A549 (cell line): Measurements from ENCODE around the gene PLXNB2. TPM values are rescaled to one million over a fixed set of nuclear protein-coding genes. Genes with fewer than 3 reads are reported as not detected.

Source experiments
- ATAC-seq, 2 experiments: fragments of 200-7000 bp in 1 of 2; fragments of >200 bp in 1 of 2; cut with Nextera tagmentation in 1 of 2; cut with Tn5 transposase in 1 of 2; 3 replicates each; pipeline versions ENCODE4 v1.8.0 to v1.9.1; 2018 to 2020; ENCODE audit warnings: mild to moderate bottlenecking in 1 of 2, moderate library complexity in 1 of 2
- CTCF ChIA-PET: fragments of 300-600 bp; sonication (Branson Sonifier 250); formaldehyde crosslinking; extraction: SDS; loops from one replicate; lab custom pipeline; 2021; ENCODE audit warnings: antibody characterized with exemption, inconsistent platforms; lab: Yijun Ruan, JAX
- POLR2A ChIA-PET: fragments of 350-600 bp; formaldehyde crosslinking; extraction: SDS; loops from one replicate; lab custom pipeline; 2021; ENCODE audit warnings: antibody characterized with exemption, inconsistent platforms; lab: Yijun Ruan, JAX
- DNase-seq, 2 experiments: peaks; one replicate each; pipeline versions ENCODE4 v3.0.0 to v3.0.0-alpha.2; 2011 to 2016; ENCODE audit warnings: low read depth in 1 of 2, low spot score in 1 of 2
- FAIRE-seq: peaks from 2 replicates; lab custom pipeline; 2011; peaks lifted over from hg19 to GRCh38; lab: Jason Lieb, UNC
- H3K27ac ChIP-seq, 2 experiments: fragments of >200 bp; sonication (Bioruptor Twin); formaldehyde crosslinking; 3 replicates each; pipeline ENCODE4 v1.5.1; 2016 to 2017
- H3K4me1 ChIP-seq: fragments of >200 bp; sonication (Bioruptor Twin); formaldehyde crosslinking; 3 replicates; pipeline ENCODE4 v1.6.1; 2016
- H3K4me2 ChIP-seq: fragments of >200 bp; sonication (Bioruptor Twin); formaldehyde crosslinking; 3 replicates; pipeline ENCODE4 v1.6.1; 2016
- H3K4me3 ChIP-seq: fragments of >200 bp; sonication (Bioruptor Twin); formaldehyde crosslinking; 3 replicates; pipeline ENCODE4 v1.5.1; 2016
- H3K9me3 ChIP-seq: fragments of >200 bp; sonication (Bioruptor Twin); formaldehyde crosslinking; 3 replicates; pipeline ENCODE4 v1.6.1; 2016
- CBX2 ChIP-seq: fragments of 200-600 bp; sonication (generic); IDR thresholded peaks from 2 replicates; pipeline ENCODE4 v1.6.1; 2016; ENCODE audit warnings: low read depth, mild to moderate bottlenecking, borderline replicate concordance
- CBX8 ChIP-seq: fragments of 200-600 bp; sonication (generic); IDR thresholded peaks from 2 replicates; pipeline ENCODE4 v1.6.1; 2016
- CEBPB ChIP-seq, 2 experiments: fragments of >200 bp in 1 of 2; sonication (Bioruptor Twin) in 1 of 2; formaldehyde crosslinking in 1 of 2; IDR thresholded peaks; 2 replicates each; pipeline ENCODE4 v1.6.1; 2012 to 2016
- CHD2 ChIP-seq: fragments of 150-350 bp; IDR thresholded peaks from 2 replicates; pipeline ENCODE4 v1.6.1; 2014; ENCODE audit warnings: low read length; ENCODE audit not compliant: partially characterized antibody
- CHD4 ChIP-seq: fragments of 200-600 bp; sonication (generic); IDR thresholded peaks from 2 replicates; pipeline ENCODE4 v1.6.1; 2016; ENCODE audit warnings: antibody characterized with exemption, mild to moderate bottlenecking, borderline replicate concordance
- EHF ChIP-seq: fragments of 250-450 bp; sonication (Bioruptor Pico); IDR thresholded peaks from 2 replicates; pipeline ENCODE4 v1.5.0; 2020; ENCODE audit warnings: mild to moderate bottlenecking
- EP300 ChIP-seq, 2 experiments: fragments of >200 bp; sonication (Bioruptor Twin); formaldehyde crosslinking; IDR thresholded peaks; 2 replicates in 1 of 2; 3 replicates in 1 of 2; pipeline ENCODE4 v1.6.1; 2016 to 2017
- ESRRA ChIP-seq: fragments of 150-350 bp; IDR thresholded peaks from 2 replicates; pipeline ENCODE4 v1.6.1; 2014; ENCODE audit warnings: mild to moderate bottlenecking, low read length, borderline replicate concordance
- FOSL2 ChIP-seq, 2 experiments: fragments of 450-650 bp in 1 of 2; fragments of >200 bp in 1 of 2; sonication (Bioruptor Twin) in 1 of 2; formaldehyde crosslinking; IDR thresholded peaks; 2 replicates each; pipeline versions ENCODE4 v1.5.0 to v1.6.1; 2016 to 2020; ENCODE audit warnings: mild to moderate bottlenecking in 1 of 2, moderate library complexity in 1 of 2
- GATA3 ChIP-seq: IDR thresholded peaks from 2 replicates; pipeline ENCODE4 v1.6.1; 2012; ENCODE audit warnings: borderline replicate concordance
- HOXA7 ChIP-seq: fragments of 250-450 bp; sonication (Bioruptor Pico); IDR thresholded peaks from 2 replicates; pipeline ENCODE4 v1.5.0; 2020; ENCODE audit warnings: mild to moderate bottlenecking, moderate library complexity
- HOXB13 ChIP-seq: fragments of 250-450 bp; sonication (Bioruptor Pico); IDR thresholded peaks from 2 replicates; pipeline ENCODE4 v1.5.0; 2020; ENCODE audit warnings: low read depth, mild to moderate bottlenecking, moderate library complexity
- HOXB5 ChIP-seq: fragments of 250-450 bp; sonication (Bioruptor Pico); IDR thresholded peaks from 2 replicates; pipeline ENCODE4 v1.5.0; 2020; ENCODE audit warnings: mild to moderate bottlenecking, moderate library complexity
- KDM5A ChIP-seq: fragments of 200-600 bp; sonication (generic); IDR thresholded peaks from 2 replicates; pipeline ENCODE4 v1.6.1; 2016; ENCODE audit warnings: antibody characterized with exemption, mild to moderate bottlenecking
- MAZ ChIP-seq: fragments of 150-350 bp; IDR thresholded peaks from 2 replicates; pipeline ENCODE4 v1.6.1; 2014; ENCODE audit warnings: antibody characterized with exemption, low read depth, low read length, borderline replicate concordance
- NR3C1 ChIP-seq: fragments of >200 bp; sonication (Bioruptor Twin); formaldehyde crosslinking; IDR thresholded peaks from 3 replicates; pipeline ENCODE4 v1.6.1; 2017
- RCOR1 ChIP-seq: fragments of 150-350 bp; IDR thresholded peaks from 2 replicates; pipeline ENCODE4 v1.6.1; 2014; ENCODE audit warnings: antibody characterized with exemption, low read length, low read depth
- SREBF2 ChIP-seq: fragments of 450-650 bp; IDR thresholded peaks from 2 replicates; pipeline ENCODE4 v1.6.1; 2014; ENCODE audit warnings: mild to moderate bottlenecking, moderate library complexity
- TP53 ChIP-seq: fragments of 250-450 bp; sonication (Bioruptor Pico); IDR thresholded peaks from 2 replicates; pipeline ENCODE4 v1.5.0; 2021; ENCODE audit warnings: mild to moderate bottlenecking, moderate library complexity
- ZC3H11A ChIP-seq: fragments of 450-650 bp; IDR thresholded peaks from 2 replicates; pipeline ENCODE4 v1.6.1; 2014; ENCODE audit warnings: antibody characterized with exemption, mild to moderate bottlenecking
- WGBS: methylation state at CpG from one replicate; pipeline ENCODE4 v1.1.6; 2017; ENCODE audit errors: missing lambda C conversion rate; 5-methylcytosine and 5-hydroxymethylcytosine counted together
- polyA plus RNA-seq, 4 experiments: library from polyadenylated mRNA; depleted of rRNA in 3 of 4; stranded (reverse); fragments of >200 nt; fragmentation: RNase III in 1 of 4; extraction: RNeasy Plus Mini Kit Qiagen cat#74134 plus additional on column Dnase treatment in 1 of 4; gene quantifications; 2 replicates in 3 of 4; 3 replicates in 1 of 4; pipeline ENCODE4 v1.2.3, GENCODE V29; 2011 to 2017
- TF ChIP-seq, protein P1 (sequence below): IDR thresholded peaks from 2 replicates; pipeline ENCODE4 v1.6.1; 2012; ENCODE audit warnings: low read depth, borderline replicate concordance
- TF ChIP-seq, protein P2 (sequence below): fragments of 250-450 bp; sonication (Bioruptor Pico); IDR thresholded peaks from 2 replicates; pipeline ENCODE4 v1.5.0; 2021; ENCODE audit warnings: mild to moderate bottlenecking, moderate library complexity, borderline replicate concordance
- TF ChIP-seq, protein P3 (sequence below): IDR thresholded peaks from 2 replicates; pipeline ENCODE4 v1.6.1; 2012
- TF ChIP-seq, protein P4 (sequence below): fragments of 250-450 bp; sonication (Bioruptor Pico); IDR thresholded peaks from 2 replicates; pipeline ENCODE4 v1.5.0; 2020; ENCODE audit warnings: low read depth, mild to moderate bottlenecking, moderate library complexity
- TF ChIP-seq, protein P5 (sequence below): fragments of 450-650 bp; IDR thresholded peaks from 2 replicates; pipeline ENCODE4 v1.6.1; 2014; ENCODE audit warnings: antibody characterized with exemption
- TF ChIP-seq, protein P6 (sequence below): fragments of 200-600 bp; sonication (generic); IDR thresholded peaks from 2 replicates; pipeline ENCODE4 v1.6.1; 2016; ENCODE audit warnings: antibody characterized with exemption, mild to moderate bottlenecking, moderate library complexity

The PLXNB2 gene
- polyA plus RNA-seq, 2 of the 4 experiments (the other 2 are of a cell fraction): 24.6 to 64.4 TPM

DNA sequence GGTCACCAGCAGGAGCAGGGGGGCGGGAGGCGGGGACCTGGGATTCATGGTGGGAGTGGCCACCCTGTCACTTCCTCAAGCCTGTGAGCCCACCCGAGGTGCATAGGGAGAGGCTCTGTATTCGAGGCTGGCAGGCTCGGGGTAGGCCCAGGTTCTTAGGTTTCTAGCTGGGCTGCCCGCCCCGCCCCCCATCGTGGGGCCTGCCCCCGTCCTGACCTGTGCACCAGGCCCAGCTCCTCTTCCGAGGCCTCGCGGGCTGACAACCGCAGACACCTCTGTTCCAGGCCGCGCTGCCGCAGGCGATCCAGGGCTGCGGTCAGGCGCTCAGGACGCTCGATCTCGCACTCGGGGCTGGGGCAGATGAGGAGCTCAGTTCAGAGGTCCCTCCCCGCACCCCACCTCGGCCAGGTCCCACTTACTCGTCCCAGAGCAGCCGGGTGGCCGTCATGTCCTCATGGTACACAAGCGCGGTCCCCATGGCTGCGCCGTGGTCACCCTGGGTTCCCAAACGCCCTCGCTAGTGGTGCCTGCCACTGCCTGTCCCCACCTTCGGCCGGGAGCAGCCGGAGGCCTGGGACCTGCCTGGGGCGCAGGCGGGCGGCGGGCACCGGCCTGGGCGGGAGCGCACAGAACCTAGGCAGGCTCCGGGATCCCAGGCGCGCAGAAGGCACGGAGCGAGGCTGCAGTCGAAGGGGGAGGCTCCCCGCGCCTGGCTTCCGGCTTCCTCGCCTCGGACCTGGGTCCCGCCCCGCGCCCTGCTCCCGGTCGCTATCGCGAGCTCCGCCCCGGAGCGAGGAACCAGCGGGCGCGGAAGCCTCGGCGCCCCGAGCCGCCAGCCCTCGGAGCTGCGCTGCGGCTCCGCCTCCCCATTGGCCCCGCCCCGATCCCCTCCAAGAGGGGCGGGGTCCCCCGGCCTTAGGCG, 56.6 kb downstream of the PLXNB2 start, which contains the start of gene HDAC10 (continued):
- TF ChIP-seq, protein P1, sequence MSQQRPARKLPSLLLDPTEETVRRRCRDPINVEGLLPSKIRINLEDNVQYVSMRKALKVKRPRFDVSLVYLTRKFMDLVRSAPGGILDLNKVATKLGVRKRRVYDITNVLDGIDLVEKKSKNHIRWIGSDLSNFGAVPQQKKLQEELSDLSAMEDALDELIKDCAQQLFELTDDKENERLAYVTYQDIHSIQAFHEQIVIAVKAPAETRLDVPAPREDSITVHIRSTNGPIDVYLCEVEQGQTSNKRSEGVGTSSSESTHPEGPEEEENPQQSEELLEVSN: no peak
- TF ChIP-seq FOSL2 (IDR thresholded peaks at IDR 0.05) (no peak), FOSL2 (CRISPR knock-in tag; IDR thresholded peaks at IDR 0.05) (no peak), CEBPB (IDR thresholded peaks at IDR 0.05) (no peak), HOXA7 (CRISPR knock-in tag) (no peak), TP53 (0 out of 2 replicates have a peak, but pooled peaks have one; percentile 68), HOXB13 (CRISPR knock-in tag) (no peak), CHD2 (peak; percentile 70), HOXB5 (CRISPR knock-in tag) (no peak), CBX2 (no peak), EHF (CRISPR knock-in tag) (no peak), EP300 (IDR thresholded peaks at IDR 0.05) (no peak), CBX8 (no peak), ZC3H11A (no peak), CHD4 (no peak), SREBF2 (no peak)
- TF ChIP-seq, protein P2, sequence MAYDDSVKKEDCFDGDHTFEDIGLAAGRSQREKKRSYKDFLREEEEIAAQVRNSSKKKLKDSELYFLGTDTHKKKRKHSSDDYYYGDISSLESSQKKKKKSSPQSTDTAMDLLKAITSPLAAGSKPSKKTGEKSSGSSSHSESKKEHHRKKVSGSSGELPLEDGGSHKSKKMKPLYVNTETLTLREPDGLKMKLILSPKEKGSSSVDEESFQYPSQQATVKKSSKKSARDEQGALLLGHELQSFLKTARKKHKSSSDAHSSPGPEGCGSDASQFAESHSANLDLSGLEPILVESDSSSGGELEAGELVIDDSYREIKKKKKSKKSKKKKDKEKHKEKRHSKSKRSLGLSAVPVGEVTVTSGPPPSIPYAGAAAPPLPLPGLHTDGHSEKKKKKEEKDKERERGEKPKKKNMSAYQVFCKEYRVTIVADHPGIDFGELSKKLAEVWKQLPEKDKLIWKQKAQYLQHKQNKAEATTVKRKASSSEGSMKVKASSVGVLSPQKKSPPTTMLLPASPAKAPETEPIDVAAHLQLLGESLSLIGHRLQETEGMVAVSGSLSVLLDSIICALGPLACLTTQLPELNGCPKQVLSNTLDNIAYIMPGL: no peak
- TF ChIP-seq, protein P3, sequence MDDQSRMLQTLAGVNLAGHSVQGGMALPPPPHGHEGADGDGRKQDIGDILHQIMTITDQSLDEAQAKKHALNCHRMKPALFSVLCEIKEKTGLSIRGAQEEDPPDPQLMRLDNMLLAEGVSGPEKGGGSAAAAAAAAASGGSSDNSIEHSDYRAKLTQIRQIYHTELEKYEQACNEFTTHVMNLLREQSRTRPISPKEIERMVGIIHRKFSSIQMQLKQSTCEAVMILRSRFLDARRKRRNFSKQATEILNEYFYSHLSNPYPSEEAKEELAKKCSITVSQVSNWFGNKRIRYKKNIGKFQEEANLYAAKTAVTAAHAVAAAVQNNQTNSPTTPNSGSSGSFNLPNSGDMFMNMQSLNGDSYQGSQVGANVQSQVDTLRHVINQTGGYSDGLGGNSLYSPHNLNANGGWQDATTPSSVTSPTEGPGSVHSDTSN: peak; percentile 59; the same call in 1 of the 2 replicates
- TF ChIP-seq, protein P4, sequence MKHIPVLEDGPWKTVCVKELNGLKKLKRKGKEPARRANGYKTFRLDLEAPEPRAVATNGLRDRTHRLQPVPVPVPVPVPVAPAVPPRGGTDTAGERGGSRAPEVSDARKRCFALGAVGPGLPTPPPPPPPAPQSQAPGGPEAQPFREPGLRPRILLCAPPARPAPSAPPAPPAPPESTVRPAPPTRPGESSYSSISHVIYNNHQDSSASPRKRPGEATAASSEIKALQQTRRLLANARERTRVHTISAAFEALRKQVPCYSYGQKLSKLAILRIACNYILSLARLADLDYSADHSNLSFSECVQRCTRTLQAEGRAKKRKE (CRISPR knock-in tag): no peak

DNA sequence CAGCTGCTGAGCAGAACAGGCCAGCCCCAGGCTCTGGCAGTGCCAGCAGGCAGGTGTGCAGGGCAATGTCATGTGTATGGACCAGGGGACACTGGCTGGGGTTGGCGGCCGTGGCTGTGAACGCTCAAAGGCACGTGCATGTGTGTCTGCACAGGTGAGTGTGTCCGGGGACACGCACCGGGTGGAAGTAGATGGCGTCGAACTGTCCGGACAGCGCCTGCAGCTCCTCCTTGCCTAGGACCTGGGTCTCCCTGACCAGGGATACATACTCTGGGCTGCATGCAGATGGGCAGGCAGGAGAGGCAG, 57.2 kb downstream of the PLXNB2 start:
- peak overlapping the region in 1 of 2 experiments; percentile 93; a peak in 4 of 6 replicates for H3K27ac ChIP-seq
- DNase-seq: no peak
- H3K4me3 ChIP-seq: peak overlapping the region; percentile 53; the same call in 2 of the 3 replicates
- WGBS: 94% methylated on average over 11 of the region's 11 CpGs
- peaks cover 19% of the 10 kb centered on the region; the same call in 2 of the 3 replicates for H3K4me1 ChIP-seq
- FAIRE-seq: no peak
- POLR2A ChIA-PET: interaction anchor here (0.5 to 1.5 kb wide), 2 partner anchors 9 to 51 kb away, joined by 4 read pairs; no protein-coding TSS in a partner anchor
- H3K9me3 ChIP-seq: no peaks in the 10 kb centered on the region
- ATAC-seq: no peak
- peak overlapping the region; percentile 77 for H3K4me2 ChIP-seq
- CTCF ChIA-PET: interaction anchor here (1.0 to 5.6 kb wide), 6 partner anchors 9 to 91 kb away, joined by 3 to 74 read pairs (median 16); partner anchors contain the start of gene DENND6B
- TF ChIP-seq, protein P5, sequence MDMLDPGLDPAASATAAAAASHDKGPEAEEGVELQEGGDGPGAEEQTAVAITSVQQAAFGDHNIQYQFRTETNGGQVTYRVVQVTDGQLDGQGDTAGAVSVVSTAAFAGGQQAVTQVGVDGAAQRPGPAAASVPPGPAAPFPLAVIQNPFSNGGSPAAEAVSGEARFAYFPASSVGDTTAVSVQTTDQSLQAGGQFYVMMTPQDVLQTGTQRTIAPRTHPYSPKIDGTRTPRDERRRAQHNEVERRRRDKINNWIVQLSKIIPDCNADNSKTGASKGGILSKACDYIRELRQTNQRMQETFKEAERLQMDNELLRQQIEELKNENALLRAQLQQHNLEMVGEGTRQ: no peak
- TF ChIP-seq NR3C1: no peak
- TF ChIP-seq KDM5A: no peak
- TF ChIP-seq, protein P2: no peak
- TF ChIP-seq, protein P6, sequence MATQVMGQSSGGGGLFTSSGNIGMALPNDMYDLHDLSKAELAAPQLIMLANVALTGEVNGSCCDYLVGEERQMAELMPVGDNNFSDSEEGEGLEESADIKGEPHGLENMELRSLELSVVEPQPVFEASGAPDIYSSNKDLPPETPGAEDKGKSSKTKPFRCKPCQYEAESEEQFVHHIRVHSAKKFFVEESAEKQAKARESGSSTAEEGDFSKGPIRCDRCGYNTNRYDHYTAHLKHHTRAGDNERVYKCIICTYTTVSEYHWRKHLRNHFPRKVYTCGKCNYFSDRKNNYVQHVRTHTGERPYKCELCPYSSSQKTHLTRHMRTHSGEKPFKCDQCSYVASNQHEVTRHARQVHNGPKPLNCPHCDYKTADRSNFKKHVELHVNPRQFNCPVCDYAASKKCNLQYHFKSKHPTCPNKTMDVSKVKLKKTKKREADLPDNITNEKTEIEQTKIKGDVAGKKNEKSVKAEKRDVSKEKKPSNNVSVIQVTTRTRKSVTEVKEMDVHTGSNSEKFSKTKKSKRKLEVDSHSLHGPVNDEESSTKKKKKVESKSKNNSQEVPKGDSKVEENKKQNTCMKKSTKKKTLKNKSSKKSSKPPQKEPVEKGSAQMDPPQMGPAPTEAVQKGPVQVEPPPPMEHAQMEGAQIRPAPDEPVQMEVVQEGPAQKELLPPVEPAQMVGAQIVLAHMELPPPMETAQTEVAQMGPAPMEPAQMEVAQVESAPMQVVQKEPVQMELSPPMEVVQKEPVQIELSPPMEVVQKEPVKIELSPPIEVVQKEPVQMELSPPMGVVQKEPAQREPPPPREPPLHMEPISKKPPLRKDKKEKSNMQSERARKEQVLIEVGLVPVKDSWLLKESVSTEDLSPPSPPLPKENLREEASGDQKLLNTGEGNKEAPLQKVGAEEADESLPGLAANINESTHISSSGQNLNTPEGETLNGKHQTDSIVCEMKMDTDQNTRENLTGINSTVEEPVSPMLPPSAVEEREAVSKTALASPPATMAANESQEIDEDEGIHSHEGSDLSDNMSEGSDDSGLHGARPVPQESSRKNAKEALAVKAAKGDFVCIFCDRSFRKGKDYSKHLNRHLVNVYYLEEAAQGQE: no peak
- no peak for TF ChIP-seq RCOR1
- no peak for TF ChIP-seq CEBPB (IDR thresholded peaks at IDR 0.05)
- TF ChIP-seq SREBF2: no peak
- TF ChIP-seq ESRRA: no peak
- TF ChIP-seq MAZ: no peak
- no peak for TF ChIP-seq GATA3
- TF ChIP-seq HOXA7 (CRISPR knock-in tag): no peak
